Astrocyte of the cerebellum (primary cell): ENCODE measurements around the gene MRPS23.

Experiments
- DNase-seq: peaks from one replicate; pipeline ENCODE4 v3.0.0-alpha.2; 2011; ENCODE audit warnings: low read depth
- H3K4me3 ChIP-seq: 2 replicates; pipeline ENCODE4 v1.5.1; 2011; ENCODE audit warnings: mild to moderate bottlenecking, low read depth, low read length, moderate library complexity
- in situ Hi-C: cut with HindIII; loops from 2 replicates; pipeline ENCODE4 v1.10.0; 2017; ENCODE audit warnings: low sequenced_read_pairs
- TF ChIP-seq, protein P1 (sequence below): IDR thresholded peaks from 2 replicates; pipeline ENCODE4 v1.5.1; 2012; ENCODE audit warnings: low read length, low read depth, moderate library complexity, mild to moderate bottlenecking; ENCODE audit errors: missing control alignments

MRPS23 gene

DNA sequence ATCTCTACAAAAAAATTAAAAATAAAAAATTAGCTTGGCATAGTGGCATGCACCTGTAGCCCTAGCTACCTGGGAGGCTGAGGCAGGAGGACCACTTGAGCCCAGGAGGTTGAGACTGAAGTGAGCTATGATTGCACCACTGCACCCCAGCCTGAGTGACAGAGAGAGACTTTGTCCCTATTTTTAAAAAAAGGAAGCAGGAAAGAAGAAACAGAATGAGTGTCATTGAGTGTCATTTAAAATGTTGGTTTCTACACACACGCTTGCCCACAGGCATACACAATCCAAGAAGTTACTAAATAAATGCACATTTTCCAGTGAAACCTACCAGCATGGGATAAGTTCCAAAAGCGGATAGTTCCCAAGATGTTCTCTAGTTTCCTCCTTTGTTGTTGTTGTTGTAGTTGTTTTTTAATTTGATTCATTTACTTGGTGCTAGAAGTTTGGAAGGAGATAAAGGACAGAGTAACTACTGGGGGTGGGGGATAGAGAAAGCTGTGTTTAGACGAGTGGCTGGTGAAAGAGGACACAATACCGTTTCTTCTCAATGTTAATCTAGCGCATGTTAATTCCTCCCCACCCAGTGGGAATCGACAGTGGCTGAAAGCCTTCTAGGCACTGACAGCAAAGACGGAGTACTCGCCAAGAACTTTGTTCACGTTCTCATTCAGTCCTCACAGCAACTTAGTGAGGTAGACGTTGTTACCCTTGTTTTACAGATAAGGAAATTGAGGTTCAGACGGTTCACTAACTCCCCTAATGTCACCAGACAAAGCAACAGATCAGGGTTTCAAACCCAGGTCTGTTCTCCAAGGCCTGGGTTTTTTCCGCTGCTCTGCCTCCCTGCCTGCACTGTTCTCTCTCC, 17.3 kb downstream of the MRPS23 start:
- TF ChIP-seq, protein P1, sequence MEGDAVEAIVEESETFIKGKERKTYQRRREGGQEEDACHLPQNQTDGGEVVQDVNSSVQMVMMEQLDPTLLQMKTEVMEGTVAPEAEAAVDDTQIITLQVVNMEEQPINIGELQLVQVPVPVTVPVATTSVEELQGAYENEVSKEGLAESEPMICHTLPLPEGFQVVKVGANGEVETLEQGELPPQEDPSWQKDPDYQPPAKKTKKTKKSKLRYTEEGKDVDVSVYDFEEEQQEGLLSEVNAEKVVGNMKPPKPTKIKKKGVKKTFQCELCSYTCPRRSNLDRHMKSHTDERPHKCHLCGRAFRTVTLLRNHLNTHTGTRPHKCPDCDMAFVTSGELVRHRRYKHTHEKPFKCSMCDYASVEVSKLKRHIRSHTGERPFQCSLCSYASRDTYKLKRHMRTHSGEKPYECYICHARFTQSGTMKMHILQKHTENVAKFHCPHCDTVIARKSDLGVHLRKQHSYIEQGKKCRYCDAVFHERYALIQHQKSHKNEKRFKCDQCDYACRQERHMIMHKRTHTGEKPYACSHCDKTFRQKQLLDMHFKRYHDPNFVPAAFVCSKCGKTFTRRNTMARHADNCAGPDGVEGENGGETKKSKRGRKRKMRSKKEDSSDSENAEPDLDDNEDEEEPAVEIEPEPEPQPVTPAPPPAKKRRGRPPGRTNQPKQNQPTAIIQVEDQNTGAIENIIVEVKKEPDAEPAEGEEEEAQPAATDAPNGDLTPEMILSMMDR = no peak
- H3K4me3 ChIP-seq = no peak overlapping the region

GRCh38 chr17:57830880-57831279, 19.0 kb downstream of the MRPS23 start:
- no peak overlapping the region for H3K4me3 ChIP-seq
- in situ Hi-C loops = no loop called here
- DNase-seq = no peak
- TF ChIP-seq, protein P1 = no peak

More for the DNA sequence above, 17.3 kb downstream of the MRPS23 start:
- DNase-seq = no peak
- in situ Hi-C loops = no loop called here

- in situ Hi-C loops = no loop called here
- H3K4me3 ChIP-seq = no peak overlapping the region
- DNase-seq = no peak
- TF ChIP-seq, protein P1 = no peak
Observed at GRCh38 chr17:57823469-57824401, 26.1 kb downstream of the MRPS23 start.

DNA sequence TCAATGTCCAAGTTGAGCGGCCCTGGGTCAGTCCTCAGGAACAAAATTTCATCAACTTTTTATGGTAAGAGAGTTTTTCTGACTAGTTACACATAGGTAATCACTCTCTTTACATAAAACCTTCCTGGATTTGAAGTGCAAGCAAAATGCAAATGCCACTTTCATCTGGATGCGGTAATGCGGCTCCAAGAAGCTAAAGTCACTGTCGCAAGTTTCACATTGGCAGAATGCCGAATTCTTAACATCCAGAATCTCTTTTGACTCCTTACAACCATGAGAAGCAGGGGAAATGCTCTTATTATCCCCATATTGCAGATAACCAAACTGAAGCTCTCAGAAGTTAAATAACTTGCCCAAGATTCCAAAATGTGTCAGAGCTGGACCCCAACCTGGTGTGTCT, 30.0 kb downstream of the MRPS23 start:
- no peak for DNase-seq
- no peak overlapping the region for H3K4me3 ChIP-seq
- in situ Hi-C loops = no loop called here
- TF ChIP-seq, protein P1 = no peak

- in situ Hi-C loops = no loop called here
- TF ChIP-seq, protein P1 = no peak
- H3K4me3 ChIP-seq = no peak overlapping the region
- no peak for DNase-seq
Observed at GRCh38 chr17:57819285-57819684, 30.6 kb downstream of the MRPS23 start.

DNA sequence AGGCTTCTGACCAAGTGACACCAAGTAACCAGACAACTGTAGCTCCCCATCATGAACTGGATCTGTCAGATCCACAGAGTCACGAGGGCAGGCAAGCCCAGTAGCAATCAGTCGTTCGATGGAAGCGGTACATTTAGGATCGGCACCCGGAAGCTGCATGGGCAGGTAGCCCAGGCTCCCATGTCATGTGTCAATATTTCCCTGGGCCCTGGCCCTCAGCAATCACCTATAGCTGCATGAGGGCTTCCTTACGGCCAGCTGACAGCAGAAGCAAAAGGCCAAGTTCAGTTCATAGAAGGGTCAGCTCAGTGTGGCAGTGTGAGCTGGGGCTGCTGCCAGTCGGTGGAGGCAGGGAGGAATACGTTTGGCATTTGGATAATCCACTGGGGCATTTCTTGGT, 31.8 kb downstream of the MRPS23 start:
- no peak for DNase-seq
- TF ChIP-seq, protein P1 = no peak
- in situ Hi-C loops = no loop called here
- H3K4me3 ChIP-seq = no peak overlapping the region
